Astrocyte of the spinal cord (primary cell): ENCODE data around the gene BICD1.

Experiments
- DNase-seq: peaks from one replicate; pipeline ENCODE4 v3.0.0; 2011; ENCODE audit warnings: low read depth, low spot score
- H3K4me3 ChIP-seq: 2 replicates; pipeline ENCODE4 v1.5.1; 2011; ENCODE audit warnings: low read depth, mild to moderate bottlenecking, low read length, moderate library complexity
- CTCF ChIP-seq: IDR thresholded peaks from 2 replicates; pipeline ENCODE4 v1.5.1; 2012; ENCODE audit warnings: low read depth, mild to moderate bottlenecking, low read length, inconsistent platforms
- in situ Hi-C: cut with HindIII; loops from 2 replicates; pipeline ENCODE4 v1.10.0; 2017; ENCODE audit warnings: low sequenced_read_pairs

Gene BICD1

GRCh38 chr12:32369202-32369601 lies 262.6 kb downstream of the BICD1 start:
- in situ Hi-C loops, result no loop called here
- DNase-seq, result no peak
- no peak for TF ChIP-seq CTCF
- H3K4me3 ChIP-seq, result no peak overlapping the region

GRCh38 chr12:32377344-32378055 lies 270.9 kb downstream of the BICD1 start:
- no peak for TF ChIP-seq CTCF
- H3K4me3 ChIP-seq, result no peak overlapping the region

GRCh38 chr12:32379213-32379612 lies 272.6 kb downstream of the BICD1 start:
- H3K4me3 ChIP-seq, result no peak overlapping the region
- DNase-seq, result no peak
- TF ChIP-seq CTCF, result no peak
- in situ Hi-C loops, result no loop called here

More at GRCh38 chr12:32377344-32378055, 270.9 kb downstream of the BICD1 start:
- no peak for DNase-seq
- in situ Hi-C loops, result no loop called here

- no peak for TF ChIP-seq CTCF
- no peak for DNase-seq
- in situ Hi-C loops, result no loop called here
- H3K4me3 ChIP-seq, result no peak overlapping the region
Measured at GRCh38 chr12:32379667-32380066, 273.0 kb downstream of the BICD1 start.

- TF ChIP-seq CTCF, result no peak
Measured at GRCh38 chr12:32382226-32382625, 275.6 kb downstream of the BICD1 start.

GRCh38 chr12:32390572-32391219 lies 284.0 kb downstream of the BICD1 start:
- DNase-seq, result peak; percentile 7
- TF ChIP-seq CTCF, result no peak
- in situ Hi-C loops, result no loop called here
- H3K4me3 ChIP-seq, result peak overlapping the region; percentile 26

More at GRCh38 chr12:32382226-32382625, 275.6 kb downstream of the BICD1 start:
- H3K4me3 ChIP-seq, result no peak overlapping the region
- in situ Hi-C loops, result no loop called here
- DNase-seq, result no peak
